Panc1 (cell line): ENCODE results near the gene BOD1. TPM values are rescaled to one million over a fixed set of nuclear protein-coding genes. Genes with fewer than 3 reads are reported as not detected.

ENCODE experiments used
- ATAC-seq: fragments of 200-7000 bp; cut with Tn5 transposase; 2 replicates; pipeline ENCODE4 v1.9.1; 2020; ENCODE audit warnings: mild to moderate bottlenecking, moderate library complexity
- BruUV-seq: library from RNA; stranded (reverse); fragments of 400-500 nt; replicated peaks from 2 replicates; lab custom pipeline; 2021; lab: Mats Ljungman, UMichigan
- CTCF ChIA-PET: fragments of 300-600 bp; sonication (Branson Sonifier 250); formaldehyde crosslinking; loops from one replicate; lab custom pipeline; 2022; ENCODE audit warnings: antibody characterized with exemption; lab: Charles Lee
- POLR2A ChIA-PET: fragments of 300-600 bp; sonication (Branson Sonifier 250); formaldehyde crosslinking; loops from one replicate; lab custom pipeline; 2022; ENCODE audit warnings: antibody characterized with exemption; lab: Charles Lee
- DNase-seq: peaks from one replicate; pipeline ENCODE4 v3.0.0-alpha.2; 2010; ENCODE audit warnings: low read depth, low spot score
- H3K27ac ChIP-seq: 2 replicates; pipeline ENCODE4 v1.5.1; 2011; ENCODE audit warnings: mild to moderate bottlenecking, low read length, inconsistent platforms
- H3K27me3 ChIP-seq: fragments of 200-500 bp; sonication (Bioruptor generic); 2 replicates; pipeline ENCODE4 v1.6.0; 2014; ENCODE audit warnings: low read length, inconsistent platforms; ENCODE audit not compliant: control insufficient read depth, insufficient read depth
- H3K36me3 ChIP-seq: fragments of 200-500 bp; sonication (Bioruptor generic); 2 replicates; pipeline ENCODE4 v1.5.1; 2014; ENCODE audit warnings: inconsistent platforms, mild to moderate bottlenecking, low read length, moderate library complexity; ENCODE audit not compliant: control insufficient read depth, insufficient read depth
- H3K4me1 ChIP-seq: 2 replicates; pipeline ENCODE4 v1.5.1; 2011; ENCODE audit warnings: inconsistent platforms, mild to moderate bottlenecking, low read length, moderate library complexity; ENCODE audit not compliant: control insufficient read depth, insufficient read depth
- H3K4me3 ChIP-seq, 2 experiments: 2 replicates each; pipeline ENCODE4 v1.5.1; 2011 to 2012; ENCODE audit warnings: low read depth in 2 of 2, low read length in 2 of 2, mild to moderate bottlenecking in 2 of 2, inconsistent platforms in 1 of 2, moderate library complexity in 1 of 2
- H3K9me3 ChIP-seq: fragments of 200-500 bp; sonication (Bioruptor generic); 2 replicates; pipeline ENCODE4 v1.5.1; 2014; ENCODE audit warnings: low read depth, mild to moderate bottlenecking, inconsistent platforms, low read length, moderate library complexity; ENCODE audit not compliant: control insufficient read depth, insufficient read depth
- POLR2AphosphoS5 ChIP-seq: IDR thresholded peaks from 2 replicates; pipeline ENCODE4 v1.6.1; 2012; ENCODE audit warnings: mild to moderate bottlenecking, low read depth, low read length, moderate library complexity
- SIN3A ChIP-seq: IDR thresholded peaks from 2 replicates; pipeline ENCODE4 v1.6.1; 2012; ENCODE audit warnings: low read depth, mild to moderate bottlenecking, low read length, moderate library complexity, borderline replicate concordance; ENCODE audit not compliant: insufficient read depth
- TCF7L2 ChIP-seq: IDR thresholded peaks from 2 replicates; pipeline ENCODE4 v1.6.1; 2011; ENCODE audit warnings: mild to moderate bottlenecking, low read depth, low read length, inconsistent platforms
- in situ Hi-C: cut with HindIII; loops from 2 replicates; pipeline ENCODE4 v1.10.0; 2016; ENCODE audit warnings: low sequenced_read_pairs, low pct_unique_long_range_greater_than_20kb
- intact Hi-C: fragments of 100-400 bp; cut with micrococcal nuclease; formaldehyde crosslinking; loops from one replicate; pipeline ENCODE4 v1.10.0; 2022; ENCODE audit not compliant: unreplicated experiment
- total RNA-seq: library from RNA; stranded (reverse); gene quantifications from one replicate; pipeline ENCODE4 v1.2.1, GENCODE V29; 2021; ENCODE audit not compliant: unreplicated experiment
- TF ChIP-seq, protein P1 (sequence below): fragments of 450-650 bp; IDR thresholded peaks from 2 replicates; pipeline ENCODE4 v1.5.1; 2017; ENCODE audit warnings: mild to moderate bottlenecking
- TF ChIP-seq, protein P2 (sequence below), 2 experiments: IDR thresholded peaks; 2 replicates each; pipeline ENCODE4 v1.6.1; 2011 to 2012; ENCODE audit warnings: low read depth in 2 of 2, control low read depth in 1 of 2, low read length in 1 of 2, mild to moderate bottlenecking in 1 of 2, moderate library complexity in 1 of 2; ENCODE audit not compliant: insufficient read depth in 1 of 2

BOD1 gene
- total RNA-seq, 1 experiment from 2014 or later = 86.1 TPM

DNA sequence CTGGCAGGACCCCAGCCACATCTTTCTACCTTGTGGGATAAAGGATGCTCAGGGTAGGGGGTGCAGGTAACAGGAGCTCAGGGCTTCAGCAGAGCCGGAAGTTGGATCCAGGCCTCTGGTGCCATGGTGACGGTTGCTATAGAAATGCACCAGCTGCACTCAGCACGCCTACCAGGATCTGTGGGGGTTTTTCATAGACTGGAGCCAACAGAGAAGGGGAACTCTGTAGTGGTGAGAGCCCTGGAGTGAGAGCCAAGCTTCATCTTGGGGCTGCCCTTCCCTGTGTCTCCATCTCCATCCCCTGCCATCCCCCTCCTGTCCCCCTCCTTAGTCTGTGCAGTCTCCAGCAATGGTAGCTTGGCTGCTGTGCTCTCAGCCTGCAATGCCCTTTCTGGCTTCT lies 27.5 kb upstream of the BOD1 start:
- H3K27me3 ChIP-seq = no peaks in the 10 kb centered on the region
- CTCF ChIA-PET = no interaction called here
- no peaks in the 10 kb centered on the region for H3K36me3 ChIP-seq
- H3K27ac ChIP-seq = no peak overlapping the region
- intact Hi-C loops = no loop called here
- POLR2A ChIA-PET = no interaction called here
- no peak for DNase-seq
- in situ Hi-C loops = no loop called here
- no peak overlapping the region for H3K4me3 ChIP-seq
- peak; percentile 42; the same call in 1 of the 2 replicates for ATAC-seq
- H3K9me3 ChIP-seq = no peaks in the 10 kb centered on the region
- TF ChIP-seq, protein P1, sequence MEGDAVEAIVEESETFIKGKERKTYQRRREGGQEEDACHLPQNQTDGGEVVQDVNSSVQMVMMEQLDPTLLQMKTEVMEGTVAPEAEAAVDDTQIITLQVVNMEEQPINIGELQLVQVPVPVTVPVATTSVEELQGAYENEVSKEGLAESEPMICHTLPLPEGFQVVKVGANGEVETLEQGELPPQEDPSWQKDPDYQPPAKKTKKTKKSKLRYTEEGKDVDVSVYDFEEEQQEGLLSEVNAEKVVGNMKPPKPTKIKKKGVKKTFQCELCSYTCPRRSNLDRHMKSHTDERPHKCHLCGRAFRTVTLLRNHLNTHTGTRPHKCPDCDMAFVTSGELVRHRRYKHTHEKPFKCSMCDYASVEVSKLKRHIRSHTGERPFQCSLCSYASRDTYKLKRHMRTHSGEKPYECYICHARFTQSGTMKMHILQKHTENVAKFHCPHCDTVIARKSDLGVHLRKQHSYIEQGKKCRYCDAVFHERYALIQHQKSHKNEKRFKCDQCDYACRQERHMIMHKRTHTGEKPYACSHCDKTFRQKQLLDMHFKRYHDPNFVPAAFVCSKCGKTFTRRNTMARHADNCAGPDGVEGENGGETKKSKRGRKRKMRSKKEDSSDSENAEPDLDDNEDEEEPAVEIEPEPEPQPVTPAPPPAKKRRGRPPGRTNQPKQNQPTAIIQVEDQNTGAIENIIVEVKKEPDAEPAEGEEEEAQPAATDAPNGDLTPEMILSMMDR = no peak
- TF ChIP-seq TCF7L2 (no peak), POLR2AphosphoS5 (no peak), SIN3A (no peak)
- TF ChIP-seq, protein P2, sequence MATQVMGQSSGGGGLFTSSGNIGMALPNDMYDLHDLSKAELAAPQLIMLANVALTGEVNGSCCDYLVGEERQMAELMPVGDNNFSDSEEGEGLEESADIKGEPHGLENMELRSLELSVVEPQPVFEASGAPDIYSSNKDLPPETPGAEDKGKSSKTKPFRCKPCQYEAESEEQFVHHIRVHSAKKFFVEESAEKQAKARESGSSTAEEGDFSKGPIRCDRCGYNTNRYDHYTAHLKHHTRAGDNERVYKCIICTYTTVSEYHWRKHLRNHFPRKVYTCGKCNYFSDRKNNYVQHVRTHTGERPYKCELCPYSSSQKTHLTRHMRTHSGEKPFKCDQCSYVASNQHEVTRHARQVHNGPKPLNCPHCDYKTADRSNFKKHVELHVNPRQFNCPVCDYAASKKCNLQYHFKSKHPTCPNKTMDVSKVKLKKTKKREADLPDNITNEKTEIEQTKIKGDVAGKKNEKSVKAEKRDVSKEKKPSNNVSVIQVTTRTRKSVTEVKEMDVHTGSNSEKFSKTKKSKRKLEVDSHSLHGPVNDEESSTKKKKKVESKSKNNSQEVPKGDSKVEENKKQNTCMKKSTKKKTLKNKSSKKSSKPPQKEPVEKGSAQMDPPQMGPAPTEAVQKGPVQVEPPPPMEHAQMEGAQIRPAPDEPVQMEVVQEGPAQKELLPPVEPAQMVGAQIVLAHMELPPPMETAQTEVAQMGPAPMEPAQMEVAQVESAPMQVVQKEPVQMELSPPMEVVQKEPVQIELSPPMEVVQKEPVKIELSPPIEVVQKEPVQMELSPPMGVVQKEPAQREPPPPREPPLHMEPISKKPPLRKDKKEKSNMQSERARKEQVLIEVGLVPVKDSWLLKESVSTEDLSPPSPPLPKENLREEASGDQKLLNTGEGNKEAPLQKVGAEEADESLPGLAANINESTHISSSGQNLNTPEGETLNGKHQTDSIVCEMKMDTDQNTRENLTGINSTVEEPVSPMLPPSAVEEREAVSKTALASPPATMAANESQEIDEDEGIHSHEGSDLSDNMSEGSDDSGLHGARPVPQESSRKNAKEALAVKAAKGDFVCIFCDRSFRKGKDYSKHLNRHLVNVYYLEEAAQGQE (IDR thresholded peaks at IDR 0.05; ENCODE audit: insufficient read depth in 1 of 2, low read depth in 2 of 2, low read length in 1 of 2) = no peak
- H3K4me1 ChIP-seq = no peaks in the 10 kb centered on the region
- no TSS peak for BruUV-seq

DNA sequence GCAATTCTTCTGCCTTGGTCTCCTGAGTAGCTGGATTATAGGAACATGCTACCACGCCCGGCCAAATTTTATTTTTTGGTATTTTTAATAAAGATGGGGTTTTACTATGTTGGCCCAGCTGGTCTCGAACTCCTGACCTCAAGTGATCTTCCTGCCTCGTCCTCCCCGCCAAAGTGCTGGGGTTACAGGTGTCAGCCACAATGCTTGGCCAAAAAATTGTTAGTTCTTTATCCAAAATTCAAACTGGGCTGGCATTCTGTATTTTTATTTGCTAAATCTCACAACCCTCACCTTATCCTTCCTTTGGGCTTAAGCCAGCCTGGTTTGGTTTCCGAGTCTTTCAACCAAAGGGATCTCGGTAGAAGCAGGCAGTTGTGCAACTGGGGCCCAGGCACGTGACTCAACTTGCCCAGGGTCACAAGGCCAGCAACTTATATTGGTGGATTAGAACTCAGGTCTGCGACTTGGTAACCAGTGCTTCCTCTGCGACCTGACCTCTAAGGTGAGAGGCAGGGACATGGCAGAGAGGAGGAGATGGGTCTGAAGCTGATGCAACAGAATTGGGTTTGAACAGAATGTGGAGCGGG lies 26.5 kb upstream of the BOD1 start:
- ChIA-PET POLR2A (no interaction called here), CTCF (no interaction called here)
- H3K9me3 ChIP-seq = no peaks in the 10 kb centered on the region
- no peaks in the 10 kb centered on the region for H3K27me3 ChIP-seq
- no peaks in the 10 kb centered on the region for H3K4me1 ChIP-seq
- no TSS peak for BruUV-seq
- no peak overlapping the region for H3K4me3 ChIP-seq
- no peak for DNase-seq
- no peak for ATAC-seq
- no peaks in the 10 kb centered on the region for H3K36me3 ChIP-seq
- H3K27ac ChIP-seq = no peak overlapping the region
- in situ Hi-C loops (no loop called here), intact Hi-C loops (no loop called here)
- TF ChIP-seq, protein P1 = no peak
- no peak for TF ChIP-seq POLR2AphosphoS5
- TF ChIP-seq, protein P2 (IDR thresholded peaks at IDR 0.05; ENCODE audit: insufficient read depth in 1 of 2, low read depth in 2 of 2, low read length in 1 of 2) = no peak
- no peak for TF ChIP-seq TCF7L2
- no peak for TF ChIP-seq SIN3A
